HFFc6 (cell line): ENCODE data around the gene EGR4. TPM values are rescaled to one million over a fixed set of nuclear protein-coding genes. Genes with fewer than 3 reads are reported as not detected.

Experiments used
- DNase-seq: peaks from one replicate; pipeline ENCODE4 v3.0.0-alpha.2; 2018
- H3K27ac Mint-ChIP-seq: 2 replicates; pipeline ENCODE4 v1.8.0; 2020; ENCODE audit warnings: mild to moderate bottlenecking, mixed read lengths
- H3K27me3 Mint-ChIP-seq: 2 replicates; pipeline ENCODE4 v1.8.0; 2021; ENCODE audit warnings: mild to moderate bottlenecking, moderate library complexity, mixed read lengths; ENCODE audit not compliant: insufficient read depth
- H3K36me3 Mint-ChIP-seq: 2 replicates; pipeline ENCODE4 v1.8.0; 2021; ENCODE audit warnings: low read depth, mixed read lengths
- H3K4me1 Mint-ChIP-seq: 2 replicates; pipeline ENCODE4 v1.8.0; 2020; ENCODE audit warnings: low read depth, mixed read lengths
- H3K4me3 Mint-ChIP-seq: 2 replicates; pipeline ENCODE4 v1.8.0; 2020; ENCODE audit warnings: mild to moderate bottlenecking, moderate library complexity, mixed read lengths
- H3K9me3 Mint-ChIP-seq: 2 replicates; pipeline ENCODE4 v1.8.0; 2020; ENCODE audit warnings: mild to moderate bottlenecking, mixed read lengths
- total RNA-seq, 6 experiments: library from RNA; stranded (reverse); fragmentation: NEBNext Ultra II Directional; extraction: Animal tissue kit (Norgen Biotek cat#: 25700); gene quantifications; 2 replicates in 1 of 6; 3 replicates in 5 of 6; pipeline ENCODE4 v1.2.3, GENCODE V29; 2021
- TF ChIP-seq, protein P1 (sequence below): fragments of 200-600 bp; sonication (generic); IDR thresholded peaks from 2 replicates; pipeline ENCODE4 v1.5.0; 2021; ENCODE audit warnings: antibody characterized with exemption, mild to moderate bottlenecking

Gene EGR4
- total RNA-seq, 6 experiments from 2014 or later = not detected

DNA sequence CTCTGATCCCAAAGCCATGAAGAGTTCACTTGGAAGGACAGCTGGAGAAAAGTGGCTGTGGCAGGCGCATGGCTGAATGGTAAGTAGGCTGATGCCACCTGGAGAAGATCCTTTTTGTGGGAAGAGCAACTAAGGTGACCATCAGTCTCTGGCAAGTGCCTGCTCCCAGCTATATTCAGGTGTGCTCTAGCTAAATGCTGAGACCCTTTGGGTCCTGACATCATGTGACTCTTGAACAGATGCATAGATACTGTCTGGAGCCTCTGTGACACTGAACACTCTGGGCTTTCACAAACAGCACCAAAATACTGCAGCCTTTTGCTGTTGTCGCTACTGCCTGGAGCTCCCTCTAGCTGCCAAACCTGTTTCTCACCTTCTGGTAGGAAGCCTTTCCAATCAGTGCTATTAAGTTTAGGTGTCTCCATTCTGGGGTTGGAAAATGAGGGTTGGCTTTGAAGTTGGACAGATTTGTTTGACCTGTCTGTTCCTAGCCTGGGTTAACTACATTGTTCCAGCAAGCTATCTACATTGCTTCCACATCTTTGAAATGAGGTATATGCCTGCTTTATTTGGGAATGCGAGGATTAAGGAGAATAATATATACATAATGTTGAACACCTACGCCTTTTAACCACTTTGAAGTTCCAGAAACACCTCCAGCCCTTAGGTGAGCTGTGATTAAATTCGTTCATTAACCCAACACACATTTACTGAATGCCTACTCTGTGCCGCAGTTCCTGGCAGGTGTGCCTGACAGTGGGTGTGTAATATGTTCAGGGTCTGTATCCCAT, 3.1 kb downstream of the EGR4 start:
- H3K9me3 Mint-ChIP-seq = no peaks in the 10 kb centered on the region
- no peaks in the 10 kb centered on the region for H3K36me3 Mint-ChIP-seq
- DNase-seq = peak; percentile 18
- TF ChIP-seq, protein P1, sequence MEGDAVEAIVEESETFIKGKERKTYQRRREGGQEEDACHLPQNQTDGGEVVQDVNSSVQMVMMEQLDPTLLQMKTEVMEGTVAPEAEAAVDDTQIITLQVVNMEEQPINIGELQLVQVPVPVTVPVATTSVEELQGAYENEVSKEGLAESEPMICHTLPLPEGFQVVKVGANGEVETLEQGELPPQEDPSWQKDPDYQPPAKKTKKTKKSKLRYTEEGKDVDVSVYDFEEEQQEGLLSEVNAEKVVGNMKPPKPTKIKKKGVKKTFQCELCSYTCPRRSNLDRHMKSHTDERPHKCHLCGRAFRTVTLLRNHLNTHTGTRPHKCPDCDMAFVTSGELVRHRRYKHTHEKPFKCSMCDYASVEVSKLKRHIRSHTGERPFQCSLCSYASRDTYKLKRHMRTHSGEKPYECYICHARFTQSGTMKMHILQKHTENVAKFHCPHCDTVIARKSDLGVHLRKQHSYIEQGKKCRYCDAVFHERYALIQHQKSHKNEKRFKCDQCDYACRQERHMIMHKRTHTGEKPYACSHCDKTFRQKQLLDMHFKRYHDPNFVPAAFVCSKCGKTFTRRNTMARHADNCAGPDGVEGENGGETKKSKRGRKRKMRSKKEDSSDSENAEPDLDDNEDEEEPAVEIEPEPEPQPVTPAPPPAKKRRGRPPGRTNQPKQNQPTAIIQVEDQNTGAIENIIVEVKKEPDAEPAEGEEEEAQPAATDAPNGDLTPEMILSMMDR = peak; percentile 76
- peaks cover 57% of the 10 kb centered on the region for H3K27me3 Mint-ChIP-seq
- no peaks in the 10 kb centered on the region for H3K4me1 Mint-ChIP-seq
- H3K4me3 Mint-ChIP-seq = no peak overlapping the region
- no peak overlapping the region for H3K27ac Mint-ChIP-seq

DNA sequence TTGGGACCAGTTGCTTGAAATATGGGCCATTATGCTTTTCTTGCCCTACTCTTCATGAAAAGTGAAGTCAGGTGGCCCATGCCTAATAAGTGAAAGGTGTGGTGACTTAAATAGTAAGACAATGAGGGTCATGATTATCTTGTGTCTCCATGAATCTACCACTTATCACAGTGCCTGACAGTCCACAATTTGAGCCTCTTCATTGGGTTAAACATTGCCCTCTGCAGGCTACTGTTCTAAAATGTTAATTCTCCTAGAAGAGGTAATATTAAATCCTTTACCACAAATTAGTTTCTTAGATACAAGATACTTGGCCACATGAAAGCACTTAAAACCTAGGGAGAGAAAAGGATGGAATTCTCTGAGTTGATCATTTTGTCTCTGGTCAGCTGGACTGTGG, 4.0 kb downstream of the EGR4 start:
- Mint-ChIP-seq H3K4me3 (no peak overlapping the region), H3K9me3 (no peaks in the 10 kb centered on the region), H3K27me3 (peaks cover 49% of the 10 kb centered on the region), H3K27ac (no peak overlapping the region), H3K4me1 (no peaks in the 10 kb centered on the region), H3K36me3 (no peaks in the 10 kb centered on the region)
- DNase-seq = no peak
- TF ChIP-seq, protein P1 = peak; percentile 15; the same call in 1 of the 2 replicates

DNA sequence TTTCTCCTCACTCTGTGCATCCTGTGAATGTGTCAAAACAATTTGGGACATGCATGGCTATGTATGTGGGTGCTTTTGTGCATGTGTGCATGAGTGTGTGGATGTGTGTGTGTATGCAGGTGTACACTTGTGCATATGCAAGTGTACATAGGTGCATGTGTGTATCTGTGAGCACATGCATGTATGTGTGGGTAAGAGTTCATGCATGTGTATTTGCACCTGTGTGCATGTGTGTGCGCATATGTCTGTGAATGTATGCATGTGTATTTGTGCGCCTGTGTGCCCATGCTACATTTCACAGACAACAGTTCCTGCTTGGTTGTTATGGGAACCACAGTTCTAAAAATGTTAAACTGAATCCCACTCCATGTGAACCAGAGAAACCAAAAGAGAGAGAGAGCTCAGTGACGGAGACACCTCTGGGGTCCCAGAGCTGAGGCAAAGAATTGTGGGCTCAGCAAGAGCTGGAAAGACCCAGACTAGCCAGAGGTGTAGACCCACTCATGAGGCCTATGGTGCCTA, 7.2 kb downstream of the EGR4 start:
- no peak for DNase-seq
- Mint-ChIP-seq H3K9me3 (no peaks in the 10 kb centered on the region), H3K27me3 (peaks cover 34% of the 10 kb centered on the region), H3K36me3 (no peaks in the 10 kb centered on the region), H3K4me3 (no peak overlapping the region), H3K27ac (no peak overlapping the region), H3K4me1 (no peaks in the 10 kb centered on the region)
- TF ChIP-seq, protein P1 = no peak

DNA sequence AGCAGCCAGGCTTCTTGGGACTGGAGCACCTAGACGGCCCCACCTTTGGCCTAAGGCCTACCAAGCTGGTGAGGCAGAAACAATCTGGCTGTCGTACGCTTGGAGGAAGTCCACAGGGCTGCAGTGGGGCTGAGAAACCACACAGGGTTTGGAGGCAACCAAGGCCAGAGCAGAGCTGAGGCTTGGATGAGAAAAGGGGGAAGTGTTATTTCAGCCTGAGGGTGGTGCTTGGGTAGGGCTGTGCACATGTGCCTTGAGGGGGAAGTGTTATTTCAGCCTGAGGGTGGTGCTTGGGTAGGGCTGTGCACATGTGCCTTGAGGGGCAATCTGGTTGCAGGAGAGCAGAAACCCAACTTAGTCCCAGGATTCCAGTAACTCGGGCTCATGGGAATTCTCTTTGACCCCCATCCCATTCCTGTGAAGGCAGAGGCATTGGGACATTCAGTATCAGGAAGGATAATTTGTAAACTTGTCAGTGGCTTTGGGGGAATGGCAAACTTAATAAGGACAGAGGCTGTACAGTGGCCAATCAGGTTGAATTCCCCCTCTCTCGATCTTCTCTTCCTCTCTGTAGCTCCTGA, 8.1 kb downstream of the EGR4 start:
- TF ChIP-seq, protein P1 = no peak
- no peak overlapping the region for H3K4me3 Mint-ChIP-seq
- peaks cover 31% of the 10 kb centered on the region for H3K27me3 Mint-ChIP-seq

DNA sequence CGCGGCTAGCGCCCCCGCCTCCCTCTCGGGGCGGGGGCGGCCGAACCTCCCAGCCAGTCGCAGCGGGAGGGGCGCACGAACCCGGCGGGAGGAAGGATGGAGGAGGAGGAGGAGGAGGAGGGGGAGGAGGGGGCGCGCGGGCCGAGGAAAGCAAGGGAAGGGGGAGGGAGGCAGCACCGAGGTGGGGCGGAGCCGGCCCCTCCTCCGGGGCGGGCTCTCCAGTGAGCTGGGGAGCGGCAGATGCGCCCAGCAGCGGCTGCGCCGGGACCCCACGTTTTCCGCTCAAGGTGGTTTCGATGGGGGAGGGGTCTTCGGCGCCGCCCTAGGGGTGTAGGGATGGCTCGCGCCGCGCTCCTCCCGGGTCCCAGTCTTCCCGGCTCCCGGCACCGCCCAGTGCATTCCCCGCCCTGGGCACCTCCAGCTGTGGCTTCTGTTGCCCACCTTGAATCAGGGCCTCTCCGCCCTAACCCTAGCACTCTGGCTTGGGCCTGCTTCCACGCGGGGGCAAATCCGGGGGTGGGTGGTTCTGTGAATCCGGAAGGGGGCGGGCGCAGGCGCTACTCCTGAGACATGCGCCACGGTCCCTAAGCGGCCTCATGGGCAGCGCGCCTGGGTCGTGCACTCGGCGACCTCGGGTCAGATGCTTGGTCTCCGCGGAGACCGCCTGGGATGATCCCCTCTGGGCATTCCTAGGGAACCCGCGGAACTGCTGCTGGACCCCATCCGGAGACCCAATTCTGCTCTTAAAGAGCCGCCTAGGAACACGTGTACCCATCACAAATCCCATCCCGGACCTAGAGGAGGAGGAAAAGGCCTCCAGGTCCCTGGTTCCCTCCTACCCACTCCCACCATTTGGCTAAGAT, 8.8 kb downstream of the EGR4 start, which contains the start of gene FBXO41:
TSS of gene FBXO41 (minus strand) at position 183 of the 863 bp plus-strand sequence. CDS start 14,848 bp downstream, outside the sequence.
- Mint-ChIP-seq H3K27me3 (peaks cover 30% of the 10 kb centered on the region), H3K4me3 (peak within 1 kb of the TSS; percentile 70), H3K36me3 (0 out of 2 replicates have a peak, but pooled peaks cover 4% of the 10 kb centered on the region), H3K27ac (no peak within 1 kb of the TSS), H3K4me1 (no peaks in the 10 kb centered on the region), H3K9me3 (no peaks in the 10 kb centered on the region)
- DNase-seq = no peak
- TF ChIP-seq, protein P1 = no peak

More for the DNA sequence above, 8.1 kb downstream of the EGR4 start:
- DNase-seq = no peak
- Mint-ChIP-seq H3K4me1 (no peaks in the 10 kb centered on the region), H3K27ac (no peak overlapping the region), H3K9me3 (no peaks in the 10 kb centered on the region), H3K36me3 (0 out of 2 replicates have a peak, but pooled peaks cover 4% of the 10 kb centered on the region)
